AG04450 (cell line): ENCODE measurements around the gene TRIM24. TPM values are rescaled to one million over a fixed set of nuclear protein-coding genes. Genes with fewer than 3 reads are reported as not detected.

ENCODE experiments used
- CTCF ChIA-PET: fragments of 300-600, 350-600 bp; formaldehyde crosslinking; extraction: SDS; loops from one replicate; lab custom pipeline; 2022; ENCODE audit warnings: antibody characterized with exemption, inconsistent platforms; lab: Charles Lee
- POLR2A ChIA-PET: fragments of 350-600 bp; formaldehyde crosslinking; extraction: SDS; loops from one replicate; lab custom pipeline; 2021; ENCODE audit warnings: antibody characterized with exemption, inconsistent platforms; lab: Yijun Ruan, JAX
- DNase-seq: peaks from one replicate; pipeline ENCODE4 v3.0.0-alpha.2; 2011; ENCODE audit warnings: low read depth, low spot score
- H3K27ac ChIP-seq: one replicate; pipeline ENCODE4 v1.5.1; 2012; ENCODE audit warnings: low read depth, low read length, control low read depth
- H3K27me3 ChIP-seq: one replicate; pipeline ENCODE4 v1.6.0; 2012; ENCODE audit warnings: low read length; ENCODE audit not compliant: control insufficient read depth, insufficient read depth
- H3K4me3 ChIP-seq: 2 replicates; pipeline ENCODE4 v1.5.1; 2011; ENCODE audit warnings: mild to moderate bottlenecking, low read depth, low read length, control low read depth
- H3K9me3 ChIP-seq: 2 replicates; pipeline ENCODE4 v1.5.1; 2012; ENCODE audit warnings: low read length; ENCODE audit not compliant: control insufficient read depth, insufficient read depth
- CTCF ChIP-seq: IDR thresholded peaks from 2 replicates; pipeline ENCODE4 v1.5.1; 2011; ENCODE audit warnings: low read depth, low read length, control low read depth, inconsistent platforms
- polyA plus RNA-seq: library from polyadenylated mRNA; depleted of rRNA; stranded (reverse); fragments of >200 nt; gene quantifications from 2 replicates; pipeline ENCODE4 v1.2.3, GENCODE V29; 2011

TRIM24 gene
- polyA plus RNA-seq, 1 experiment: 9.3 TPM

GRCh38 chr7:138608275-138608674 is 148.2 kb downstream of the TRIM24 start:
- no peak for DNase-seq
- POLR2A ChIA-PET: no interaction called here
- Histone ChIP-seq H3K4me3 (no peak overlapping the region), H3K27me3 (no peaks in the 10 kb centered on the region), H3K27ac (no peak overlapping the region), H3K9me3 (no peaks in the 10 kb centered on the region)
- no peak for TF ChIP-seq CTCF
- CTCF ChIA-PET: no interaction called here

- Histone ChIP-seq H3K27ac (no peak overlapping the region), H3K27me3 (no peaks in the 10 kb centered on the region), H3K4me3 (no peak overlapping the region), H3K9me3 (no peaks in the 10 kb centered on the region)
- ChIA-PET CTCF (no interaction called here), POLR2A (no interaction called here)
- no peak for TF ChIP-seq CTCF
- no peak for DNase-seq
Measured at GRCh38 chr7:138610671-138611170, 150.7 kb downstream of the TRIM24 start.

GRCh38 chr7:138613630-138614029 is 153.6 kb downstream of the TRIM24 start:
- no peaks in the 10 kb centered on the region for H3K9me3 ChIP-seq
- no peak for DNase-seq
- ChIA-PET CTCF (no interaction called here), POLR2A (no interaction called here)
- no peak for TF ChIP-seq CTCF
- no peak overlapping the region for H3K27ac ChIP-seq
- H3K4me3 ChIP-seq: no peak overlapping the region
- no peaks in the 10 kb centered on the region for H3K27me3 ChIP-seq

- H3K27ac ChIP-seq: no peak overlapping the region
- CTCF ChIA-PET: interaction anchor here (1.1 kb wide), 1 partner anchor 123 kb away, joined by 3 read pairs; no protein-coding TSS in a partner anchor
- POLR2A ChIA-PET: no interaction called here
Measured at GRCh38 chr7:138616085-138616484, 156.0 kb downstream of the TRIM24 start.

GRCh38 chr7:138618506-138618905 is 158.4 kb downstream of the TRIM24 start:
- DNase-seq: no peak
- CTCF ChIA-PET: no interaction called here
- no peak for TF ChIP-seq CTCF

More at GRCh38 chr7:138616085-138616484, 156.0 kb downstream of the TRIM24 start:
- Histone ChIP-seq H3K27me3 (no peaks in the 10 kb centered on the region), H3K9me3 (peaks cover 3% of the 10 kb centered on the region; the same call in 1 of the 2 replicates), H3K4me3 (no peak overlapping the region)
- no peak for DNase-seq
- TF ChIP-seq CTCF: no peak

More at GRCh38 chr7:138618506-138618905, 158.4 kb downstream of the TRIM24 start:
- H3K4me3 ChIP-seq: no peak overlapping the region
- peaks cover 3% of the 10 kb centered on the region; the same call in 1 of the 2 replicates for H3K9me3 ChIP-seq
- no peaks in the 10 kb centered on the region for H3K27me3 ChIP-seq
- H3K27ac ChIP-seq: no peak overlapping the region
- POLR2A ChIA-PET: no interaction called here
